ENCODE data around the gene TENT5C.

Gene TENT5C

DNA sequence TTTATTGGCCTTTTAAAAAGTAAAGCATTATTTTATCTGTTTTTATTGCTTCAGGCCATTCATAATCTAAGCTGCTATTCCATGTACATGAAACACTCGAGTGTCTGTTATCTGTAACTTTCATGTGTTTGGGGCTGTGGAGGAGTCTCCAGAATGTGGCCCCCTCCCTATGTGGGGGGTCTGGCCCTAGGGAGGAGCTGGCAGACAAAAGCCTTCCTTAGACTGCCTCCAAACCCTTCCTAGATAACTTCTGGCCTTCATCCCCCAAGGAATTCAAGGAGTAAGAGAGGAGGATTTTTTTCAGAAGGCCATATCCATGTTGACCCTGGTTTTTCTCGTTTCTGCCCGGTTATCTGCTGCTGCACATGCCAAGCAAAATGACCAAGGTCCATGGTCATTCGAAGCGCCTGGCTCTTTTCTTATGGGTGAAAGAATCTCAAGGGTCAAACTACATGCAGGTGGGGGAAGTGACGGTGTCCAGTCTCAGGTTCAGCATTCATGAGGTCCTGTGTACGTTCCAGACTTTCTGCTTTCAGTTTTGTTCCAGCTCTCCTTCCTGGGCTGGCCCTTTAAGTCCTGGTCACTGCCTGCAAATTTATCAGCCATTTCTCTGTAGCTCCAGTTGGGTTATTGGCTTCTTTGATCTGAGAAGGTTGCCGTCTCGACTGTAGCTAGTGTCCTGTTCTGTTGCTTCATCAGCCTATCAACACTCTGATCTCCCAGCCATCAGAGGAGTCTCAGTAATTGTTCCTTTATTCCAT lies 8.3 kb downstream of the TENT5C start:
- H2AFZ ChIP-seq (ENCODE audit: low read length, unreplicated experiment): no peak overlapping the region
- peaks cover 47% of the 10 kb centered on the region for H3K27me3 ChIP-seq (ENCODE audit: insufficient read depth, low read length)
- H3K79me2 ChIP-seq (ENCODE audit: control insufficient read depth, insufficient read depth, low read length, unreplicated experiment): no peaks in the 10 kb centered on the region
- peaks cover 12% of the 10 kb centered on the region for H3K4me1 ChIP-seq (ENCODE audit: control insufficient read depth, insufficient read depth, low read length, unreplicated experiment)
- H3K27ac ChIP-seq (ENCODE audit: low read depth, low read length): no peak overlapping the region
- H3K4me3 ChIP-seq (ENCODE audit: low read depth, low read length): no peak overlapping the region
- H3K36me3 ChIP-seq (ENCODE audit: insufficient read depth, low read length): no peaks in the 10 kb centered on the region

DNA sequence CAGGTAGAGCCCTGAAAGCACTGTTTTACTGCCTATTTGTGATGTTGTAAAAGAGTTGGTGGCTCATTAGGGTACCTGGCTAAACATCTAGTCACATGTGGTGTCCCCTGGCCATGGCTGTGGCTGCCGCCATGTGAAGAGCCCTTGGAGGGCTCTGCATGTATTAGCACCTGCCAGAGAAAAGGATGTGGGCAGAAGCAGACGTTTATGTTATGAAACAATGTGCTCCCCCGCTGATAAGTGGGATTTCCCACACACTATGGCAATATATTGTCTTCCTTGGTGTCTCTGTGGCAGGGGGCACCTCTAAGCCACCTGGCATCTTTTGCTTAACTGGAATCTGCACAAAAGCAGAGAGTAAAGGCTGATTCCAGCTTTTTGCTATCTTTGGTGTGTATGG lies 9.6 kb downstream of the TENT5C start:
- Histone ChIP-seq H3K27me3 (ENCODE audit: insufficient read depth, low read length) (peaks cover 54% of the 10 kb centered on the region), H3K27ac (ENCODE audit: low read depth, low read length) (no peak overlapping the region), H2AFZ (ENCODE audit: low read length, unreplicated experiment) (no peak overlapping the region), H3K79me2 (ENCODE audit: control insufficient read depth, insufficient read depth, low read length, unreplicated experiment) (no peaks in the 10 kb centered on the region), H3K4me3 (ENCODE audit: low read depth, low read length) (no peak overlapping the region), H3K36me3 (ENCODE audit: insufficient read depth, low read length) (no peaks in the 10 kb centered on the region), H3K4me1 (ENCODE audit: control insufficient read depth, insufficient read depth, low read length, unreplicated experiment) (peaks cover 12% of the 10 kb centered on the region)

DNA sequence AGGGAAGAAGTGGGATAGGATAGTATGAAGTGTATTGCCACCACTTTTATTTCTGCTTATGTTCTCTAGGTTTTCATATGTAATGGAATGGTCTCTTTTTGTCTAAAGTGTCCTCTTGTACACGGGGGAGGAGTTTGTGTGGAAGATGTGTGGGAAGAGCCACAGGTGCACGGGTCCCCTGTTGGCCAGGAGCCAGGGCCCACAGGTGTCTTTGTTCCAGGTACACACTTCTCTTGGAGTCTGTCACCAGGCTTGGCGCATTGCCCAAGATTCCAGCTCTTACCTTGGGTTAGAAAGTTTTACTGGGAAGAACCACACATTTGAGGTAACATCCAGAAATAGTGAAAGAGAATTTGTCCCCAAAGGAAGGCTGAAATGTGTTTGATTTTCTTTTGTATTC lies 10.5 kb downstream of the TENT5C start:
- Histone ChIP-seq H3K27me3 (ENCODE audit: insufficient read depth, low read length) (peaks cover 57% of the 10 kb centered on the region), H3K4me3 (ENCODE audit: low read depth, low read length) (no peak overlapping the region), H3K36me3 (ENCODE audit: insufficient read depth, low read length) (no peaks in the 10 kb centered on the region), H3K27ac (ENCODE audit: low read depth, low read length) (no peak overlapping the region), H3K79me2 (ENCODE audit: control insufficient read depth, insufficient read depth, low read length, unreplicated experiment) (no peaks in the 10 kb centered on the region), H3K4me1 (ENCODE audit: control insufficient read depth, insufficient read depth, low read length, unreplicated experiment) (peaks cover 12% of the 10 kb centered on the region), H2AFZ (ENCODE audit: low read length, unreplicated experiment) (no peak overlapping the region)

DNA sequence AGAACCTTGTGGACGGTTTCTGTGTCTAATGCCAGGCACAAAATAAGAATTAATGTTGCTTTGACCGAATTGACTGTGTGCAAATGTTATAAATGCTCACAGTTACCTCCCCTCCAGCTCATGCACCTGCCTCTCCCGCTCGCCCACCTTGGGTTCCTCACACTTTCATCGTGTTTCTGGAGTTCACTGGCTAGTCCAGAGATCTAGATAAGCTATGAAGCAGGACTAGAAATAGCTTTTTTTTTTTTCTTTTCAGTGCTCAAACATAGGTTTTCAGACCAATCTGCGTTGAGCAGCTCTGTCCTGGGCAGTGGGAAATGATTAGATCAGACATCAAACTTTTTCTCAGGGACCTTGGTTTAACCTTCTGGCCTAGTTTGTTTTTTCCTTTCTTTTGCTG lies 11.1 kb downstream of the TENT5C start:
- Histone ChIP-seq H3K27me3 (ENCODE audit: insufficient read depth, low read length) (peaks cover 62% of the 10 kb centered on the region), H2AFZ (ENCODE audit: low read length, unreplicated experiment) (no peak overlapping the region), H3K27ac (ENCODE audit: low read depth, low read length) (no peak overlapping the region), H3K79me2 (ENCODE audit: control insufficient read depth, insufficient read depth, low read length, unreplicated experiment) (no peaks in the 10 kb centered on the region), H3K4me1 (ENCODE audit: control insufficient read depth, insufficient read depth, low read length, unreplicated experiment) (peaks cover 12% of the 10 kb centered on the region), H3K36me3 (ENCODE audit: insufficient read depth, low read length) (no peaks in the 10 kb centered on the region), H3K4me3 (ENCODE audit: low read depth, low read length) (no peak overlapping the region)

DNA sequence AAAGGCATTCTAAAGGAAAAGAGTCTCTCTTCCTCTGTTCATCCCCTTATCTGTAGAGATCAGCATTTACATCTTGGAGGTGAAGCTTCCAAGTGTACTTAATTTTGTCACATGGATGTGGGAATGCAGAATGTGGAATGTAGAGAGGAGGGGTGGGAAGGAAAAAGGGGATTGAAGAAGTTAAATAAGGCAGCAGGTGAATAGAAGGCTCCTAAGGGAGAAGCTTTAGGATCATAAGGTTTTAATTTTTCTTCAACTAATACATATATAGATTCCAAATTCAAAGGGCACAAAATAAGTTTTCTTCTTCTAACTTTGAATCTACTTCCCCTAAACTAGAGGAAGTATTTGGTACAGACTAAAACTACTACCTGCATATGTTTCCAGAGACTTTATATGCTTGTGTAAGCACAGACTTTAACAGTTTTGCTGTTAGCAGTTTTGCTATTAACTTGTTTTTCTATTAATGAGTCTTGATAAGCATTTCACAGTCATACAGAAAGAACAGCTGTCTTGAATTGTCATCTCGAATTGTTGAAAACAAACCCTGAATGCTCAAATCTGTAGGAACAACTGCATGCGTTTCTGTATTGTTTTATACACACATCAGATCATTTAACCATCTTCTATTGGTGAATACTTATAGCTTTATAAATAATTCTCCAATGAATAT lies 12.7 kb downstream of the TENT5C start:
- Histone ChIP-seq H3K4me1 (ENCODE audit: control insufficient read depth, insufficient read depth, low read length, unreplicated experiment) (no peaks in the 10 kb centered on the region), H3K27me3 (ENCODE audit: insufficient read depth, low read length) (peaks cover 78% of the 10 kb centered on the region), H3K36me3 (ENCODE audit: insufficient read depth, low read length) (no peaks in the 10 kb centered on the region), H3K27ac (ENCODE audit: low read depth, low read length) (no peak overlapping the region), H3K4me3 (ENCODE audit: low read depth, low read length) (no peak overlapping the region), H2AFZ (ENCODE audit: low read length, unreplicated experiment) (no peak overlapping the region), H3K79me2 (ENCODE audit: control insufficient read depth, insufficient read depth, low read length, unreplicated experiment) (no peaks in the 10 kb centered on the region)

DNA sequence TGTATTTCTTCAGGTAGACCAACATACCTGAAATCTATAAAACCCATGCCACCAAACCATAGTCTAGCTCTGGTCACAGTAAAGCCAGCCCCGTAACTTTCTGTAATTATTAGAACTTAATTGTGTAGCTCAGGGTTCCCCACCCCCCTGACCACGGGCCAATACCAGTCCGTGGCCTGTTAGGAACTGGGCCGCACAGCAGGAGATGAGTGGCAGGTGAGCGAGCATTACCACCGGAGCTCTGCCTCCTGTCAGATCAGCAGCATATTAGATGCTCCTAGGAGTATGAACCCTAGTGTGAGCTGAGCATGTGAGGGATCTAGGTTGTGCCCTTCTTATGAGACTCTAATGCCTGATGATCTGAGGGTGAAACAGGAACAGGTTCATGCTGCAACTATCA lies 14.6 kb downstream of the TENT5C start:
- Histone ChIP-seq H3K79me2 (ENCODE audit: control insufficient read depth, insufficient read depth, low read length, unreplicated experiment) (no peaks in the 10 kb centered on the region), H3K4me3 (ENCODE audit: low read depth, low read length) (no peak overlapping the region), H3K27me3 (ENCODE audit: insufficient read depth, low read length) (peaks cover 95% of the 10 kb centered on the region), H3K36me3 (ENCODE audit: insufficient read depth, low read length) (no peaks in the 10 kb centered on the region), H3K4me1 (ENCODE audit: control insufficient read depth, insufficient read depth, low read length, unreplicated experiment) (no peaks in the 10 kb centered on the region), H2AFZ (ENCODE audit: low read length, unreplicated experiment) (no peak overlapping the region), H3K27ac (ENCODE audit: low read depth, low read length) (no peak overlapping the region)

DNA sequence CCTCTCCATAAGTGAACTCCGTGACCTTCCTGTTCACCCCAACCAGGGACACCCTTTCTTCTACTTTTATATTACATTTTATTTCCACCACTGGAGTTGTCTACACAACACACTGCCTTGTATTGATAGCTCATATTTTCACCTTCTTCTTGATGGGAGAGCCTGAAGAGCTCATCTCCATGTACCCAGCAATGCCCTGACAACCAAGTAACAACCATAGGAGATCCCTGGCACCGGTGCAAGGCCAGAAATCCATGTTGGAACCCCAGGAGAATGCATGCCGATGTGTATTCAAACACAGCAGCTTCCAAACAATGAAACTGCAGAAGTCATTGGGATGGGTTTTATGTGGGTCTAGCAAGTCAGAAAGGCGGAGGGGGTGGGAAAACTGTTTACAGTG lies 15.5 kb downstream of the TENT5C start:
- Histone ChIP-seq H3K79me2 (ENCODE audit: control insufficient read depth, insufficient read depth, low read length, unreplicated experiment) (no peaks in the 10 kb centered on the region), H3K27me3 (ENCODE audit: insufficient read depth, low read length) (peaks cover 97% of the 10 kb centered on the region), H3K36me3 (ENCODE audit: insufficient read depth, low read length) (no peaks in the 10 kb centered on the region), H3K4me3 (ENCODE audit: low read depth, low read length) (no peak overlapping the region), H3K27ac (ENCODE audit: low read depth, low read length) (no peak overlapping the region), H2AFZ (ENCODE audit: low read length, unreplicated experiment) (no peak overlapping the region), H3K4me1 (ENCODE audit: control insufficient read depth, insufficient read depth, low read length, unreplicated experiment) (no peaks in the 10 kb centered on the region)

DNA sequence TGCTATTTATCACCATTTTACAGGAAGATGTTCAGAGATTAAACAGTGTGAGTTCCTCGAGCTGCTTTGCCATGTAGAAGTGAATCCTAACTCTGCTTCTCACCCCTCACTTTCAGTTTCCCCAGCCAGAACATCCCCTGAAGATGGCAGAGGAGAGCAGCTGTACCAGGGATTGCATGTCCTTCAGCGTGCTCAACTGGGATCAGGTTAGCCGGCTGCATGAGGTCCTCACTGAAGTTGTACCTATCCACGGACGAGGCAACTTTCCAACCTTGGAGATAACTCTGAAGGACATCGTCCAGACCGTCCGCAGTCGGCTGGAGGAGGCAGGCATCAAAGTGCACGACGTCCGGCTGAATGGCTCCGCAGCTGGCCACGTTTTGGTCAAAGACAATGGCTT lies 16.9 kb downstream of the TENT5C start:
- Histone ChIP-seq H3K27ac (ENCODE audit: low read depth, low read length) (no peak overlapping the region), H3K36me3 (ENCODE audit: insufficient read depth, low read length) (no peaks in the 10 kb centered on the region), H2AFZ (ENCODE audit: low read length, unreplicated experiment) (no peak overlapping the region), H3K27me3 (ENCODE audit: insufficient read depth, low read length) (peaks cover 99% of the 10 kb centered on the region), H3K4me1 (ENCODE audit: control insufficient read depth, insufficient read depth, low read length, unreplicated experiment) (no peaks in the 10 kb centered on the region), H3K4me3 (ENCODE audit: low read depth, low read length) (no peak overlapping the region), H3K79me2 (ENCODE audit: control insufficient read depth, insufficient read depth, low read length, unreplicated experiment) (no peaks in the 10 kb centered on the region)

DNA sequence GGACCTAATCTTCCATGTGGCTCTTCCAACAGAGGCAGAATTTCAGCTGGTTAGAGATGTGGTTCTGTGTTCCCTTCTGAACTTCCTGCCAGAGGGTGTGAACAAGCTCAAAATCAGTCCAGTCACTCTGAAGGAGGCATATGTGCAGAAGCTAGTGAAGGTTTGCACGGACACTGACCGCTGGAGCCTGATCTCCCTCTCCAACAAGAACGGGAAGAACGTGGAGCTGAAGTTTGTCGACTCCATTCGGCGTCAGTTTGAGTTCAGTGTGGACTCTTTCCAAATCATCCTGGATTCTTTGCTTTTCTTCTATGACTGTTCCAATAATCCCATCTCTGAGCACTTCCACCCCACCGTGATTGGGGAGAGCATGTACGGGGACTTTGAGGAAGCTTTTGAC lies 17.3 kb downstream of the TENT5C start:
- Histone ChIP-seq H2AFZ (ENCODE audit: low read length, unreplicated experiment) (no peak overlapping the region), H3K27ac (ENCODE audit: low read depth, low read length) (no peak overlapping the region), H3K4me3 (ENCODE audit: low read depth, low read length) (no peak overlapping the region), H3K79me2 (ENCODE audit: control insufficient read depth, insufficient read depth, low read length, unreplicated experiment) (no peaks in the 10 kb centered on the region), H3K27me3 (ENCODE audit: insufficient read depth, low read length) (peaks cover 99% of the 10 kb centered on the region), H3K4me1 (ENCODE audit: control insufficient read depth, insufficient read depth, low read length, unreplicated experiment) (no peaks in the 10 kb centered on the region), H3K36me3 (ENCODE audit: insufficient read depth, low read length) (no peaks in the 10 kb centered on the region)

DNA sequence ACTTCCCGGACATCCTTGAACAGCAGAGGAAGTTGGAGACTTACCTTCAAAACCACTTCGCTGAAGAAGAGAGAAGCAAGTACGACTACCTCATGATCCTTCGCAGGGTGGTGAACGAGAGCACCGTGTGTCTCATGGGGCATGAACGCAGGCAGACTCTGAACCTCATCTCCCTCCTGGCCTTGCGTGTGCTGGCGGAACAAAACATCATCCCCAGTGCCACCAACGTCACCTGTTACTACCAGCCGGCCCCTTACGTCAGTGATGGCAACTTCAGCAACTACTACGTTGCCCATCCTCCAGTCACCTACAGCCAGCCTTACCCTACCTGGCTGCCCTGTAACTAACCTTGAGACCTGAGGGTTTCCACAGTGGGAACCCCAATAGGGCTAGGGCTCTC lies 17.9 kb downstream of the TENT5C start:
- Histone ChIP-seq H3K27ac (ENCODE audit: low read depth, low read length) (no peak overlapping the region), H3K36me3 (ENCODE audit: insufficient read depth, low read length) (no peaks in the 10 kb centered on the region), H2AFZ (ENCODE audit: low read length, unreplicated experiment) (no peak overlapping the region), H3K79me2 (ENCODE audit: control insufficient read depth, insufficient read depth, low read length, unreplicated experiment) (no peaks in the 10 kb centered on the region), H3K27me3 (ENCODE audit: insufficient read depth, low read length) (peaks cover 99% of the 10 kb centered on the region), H3K4me3 (ENCODE audit: low read depth, low read length) (no peak overlapping the region), H3K4me1 (ENCODE audit: control insufficient read depth, insufficient read depth, low read length, unreplicated experiment) (no peaks in the 10 kb centered on the region)

DNA sequence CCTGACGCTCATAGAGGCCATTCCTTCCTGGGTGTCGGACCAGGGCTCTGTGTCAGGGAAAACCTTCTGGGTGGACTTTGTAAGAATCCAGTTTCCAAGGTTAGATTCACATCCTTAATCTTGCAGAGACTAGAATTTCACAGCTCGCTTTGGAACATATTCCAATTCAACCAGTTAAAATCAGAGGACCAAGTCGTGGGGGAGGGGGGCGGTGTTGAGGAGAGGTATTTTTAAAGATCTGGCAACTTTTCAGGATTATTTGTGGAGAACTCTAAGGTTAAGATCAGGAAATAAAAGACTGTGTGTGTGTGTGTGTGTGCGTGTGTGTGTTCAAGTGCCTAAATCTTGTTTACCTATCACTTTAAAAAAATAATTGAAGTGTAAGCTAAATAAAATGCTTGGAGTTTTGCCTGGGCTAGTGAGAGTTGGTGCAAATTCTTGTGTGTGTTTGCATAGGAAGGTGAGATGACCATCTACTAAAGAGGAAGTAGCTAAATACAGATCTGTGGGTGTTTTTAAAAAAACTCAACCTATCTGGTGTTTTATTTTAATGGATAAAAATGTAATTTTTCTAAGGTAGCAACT lies 21.8 kb downstream of the TENT5C start:
- H3K27ac ChIP-seq (ENCODE audit: low read depth, low read length): no peak overlapping the region
- H3K27me3 ChIP-seq (ENCODE audit: insufficient read depth, low read length): peaks cover 100% of the 10 kb centered on the region
- H3K36me3 ChIP-seq (ENCODE audit: insufficient read depth, low read length): no peaks in the 10 kb centered on the region
- H3K4me1 ChIP-seq (ENCODE audit: control insufficient read depth, insufficient read depth, low read length, unreplicated experiment): no peaks in the 10 kb centered on the region
- H2AFZ ChIP-seq (ENCODE audit: low read length, unreplicated experiment): no peak overlapping the region
- H3K79me2 ChIP-seq (ENCODE audit: control insufficient read depth, insufficient read depth, low read length, unreplicated experiment): no peaks in the 10 kb centered on the region
- no peak overlapping the region for H3K4me3 ChIP-seq (ENCODE audit: low read depth, low read length)
